HepG2 (cell line): ENCODE results near the gene ENDOG. TPM values are rescaled to one million over a fixed set of nuclear protein-coding genes. Genes with fewer than 3 reads are reported as not detected.

ENCODE experiments used
- polyA plus RNA-seq, 8 experiments: library from polyadenylated mRNA; depleted of rRNA in 3 of 8; stranded (reverse) in 7 of 8; unstranded in 1 of 8; fragments of >200 nt; fragmentation: Illumina TruSeq in 4 of 8; extraction: Trizol in 4 of 8; gene quantifications; 2 replicates each; pipeline versions ENCODE4 v1.2.1 to v1.2.3, GENCODE V29; 2011 to 2016; ENCODE audit warnings: low read depth in 4 of 8, missing spikeins in 1 of 8, mixed read lengths in 1 of 8; ENCODE audit not compliant: insufficient read depth in 1 of 8
- total RNA-seq, 5 experiments: library from RNA; depleted of rRNA; stranded (reverse); fragments of >200 nt; fragmentation: Illumina TruSeq; extraction: Trizol; gene quantifications; 2 replicates each; pipeline ENCODE4 v1.2.3, GENCODE V29; 2016; ENCODE audit warnings: low read depth in 1 of 5

ENDOG gene
- total and polyA plus RNA-seq, 2 of the 13 experiments (the other 11 are each of a cell fraction or from before 2014, with no cell fraction given) = 26.3 to 28.8 TPM

Other genes starting within 250 kb of the ENDOG start
- 31.1 and 40.2 TPM in 2 replicates for gene DYNC2I2, start 161.7 kb upstream of the ENDOG start, total RNA-seq (2016; rRNA removed; fragmentation: Illumina TruSeq; extraction: Trizol)
- gene DYNC2I2, start 161.7 kb upstream of the ENDOG start, polyA plus RNA-seq (2011; rRNA removed) = 12.5 and 13.7 TPM in 2 replicates
- gene SET, start 129.3 kb upstream of the ENDOG start, total RNA-seq (2016; rRNA removed; fragmentation: Illumina TruSeq; extraction: Trizol) = 611 and 724 TPM in 2 replicates
- gene SET, start 129.3 kb upstream of the ENDOG start, polyA plus RNA-seq (2011; rRNA removed) = 72.8 and 94.2 TPM in 2 replicates
- gene PKN3, start 116.0 kb upstream of the ENDOG start, total RNA-seq (2016; rRNA removed; fragmentation: Illumina TruSeq; extraction: Trizol) = 8.3 and 13.2 TPM in 2 replicates
- 9.2 and 10.5 TPM in 2 replicates for gene PKN3, start 116.0 kb upstream of the ENDOG start, polyA plus RNA-seq (2011; rRNA removed)
- 18.3 and 28.0 TPM in 2 replicates for gene ZDHHC12, start 94.4 kb upstream of the ENDOG start, total RNA-seq (2016; rRNA removed; fragmentation: Illumina TruSeq; extraction: Trizol)
- 25.4 and 29.8 TPM in 2 replicates for gene ZDHHC12, start 94.4 kb upstream of the ENDOG start, polyA plus RNA-seq (2011; rRNA removed)
- gene ZER1, start 46.6 kb upstream of the ENDOG start, total RNA-seq (2016; rRNA removed; fragmentation: Illumina TruSeq; extraction: Trizol) = 7.7 and 9.1 TPM in 2 replicates
- gene ZER1, start 46.6 kb upstream of the ENDOG start, polyA plus RNA-seq (2011; rRNA removed) = 40.0 and 43.9 TPM in 2 replicates
- gene TBC1D13, start 31.2 kb upstream of the ENDOG start, total RNA-seq (2016; rRNA removed; fragmentation: Illumina TruSeq; extraction: Trizol) = 17.9 and 18.4 TPM in 2 replicates
- 18.6 and 19.7 TPM in 2 replicates for gene TBC1D13, start 31.2 kb upstream of the ENDOG start, polyA plus RNA-seq (2011; rRNA removed)
- 39.0 and 39.7 TPM in 2 replicates for gene SPOUT1, start 11.3 kb downstream of the ENDOG start, total RNA-seq (2016; rRNA removed; fragmentation: Illumina TruSeq; extraction: Trizol)
- gene SPOUT1, start 11.3 kb downstream of the ENDOG start, polyA plus RNA-seq (2011; rRNA removed) = 45.8 and 56.5 TPM in 2 replicates
- gene KYAT1, start 63.5 kb downstream of the ENDOG start, total RNA-seq (2016; rRNA removed; fragmentation: Illumina TruSeq; extraction: Trizol) = 5.6 and 9.2 TPM in 2 replicates
- 46.5 and 58.4 TPM in 2 replicates for gene KYAT1, start 63.5 kb downstream of the ENDOG start, polyA plus RNA-seq (2011; rRNA removed)
- 10.0 and 16.1 TPM in 2 replicates for gene LRRC8A, start 63.6 kb downstream of the ENDOG start, total RNA-seq (2016; rRNA removed; fragmentation: Illumina TruSeq; extraction: Trizol)
- gene LRRC8A, start 63.6 kb downstream of the ENDOG start, polyA plus RNA-seq (2011; rRNA removed) = 40.6 and 44.8 TPM in 2 replicates
- 10.6 and 12.3 TPM in 2 replicates for gene PHYHD1, start 102.5 kb downstream of the ENDOG start, total RNA-seq (2016; rRNA removed; fragmentation: Illumina TruSeq; extraction: Trizol)
- gene PHYHD1, start 102.5 kb downstream of the ENDOG start, polyA plus RNA-seq (2011; rRNA removed) = 19.6 and 25.3 TPM in 2 replicates
- 10.3 and 18.7 TPM in 2 replicates for gene DOLK, start 129.1 kb downstream of the ENDOG start, total RNA-seq (2016; rRNA removed; fragmentation: Illumina TruSeq; extraction: Trizol)
- 15.4 and 19.2 TPM in 2 replicates for gene DOLK, start 129.1 kb downstream of the ENDOG start, polyA plus RNA-seq (2011; rRNA removed)
- 38.5 and 54.1 TPM in 2 replicates for gene NUP188, start 129.2 kb downstream of the ENDOG start, total RNA-seq (2016; rRNA removed; fragmentation: Illumina TruSeq; extraction: Trizol)
- gene NUP188, start 129.2 kb downstream of the ENDOG start, polyA plus RNA-seq (2011; rRNA removed) = 28.0 and 31.5 TPM in 2 replicates
- gene SH3GLB2, start 209.8 kb downstream of the ENDOG start, total RNA-seq (2016; rRNA removed; fragmentation: Illumina TruSeq; extraction: Trizol) = 10.5 and 24.0 TPM in 2 replicates
- gene SH3GLB2, start 209.8 kb downstream of the ENDOG start, polyA plus RNA-seq (2011; rRNA removed) = 40.6 and 68.0 TPM in 2 replicates
- gene MIGA2, start 218.1 kb downstream of the ENDOG start, total RNA-seq (2016; rRNA removed; fragmentation: Illumina TruSeq; extraction: Trizol) = 8.9 and 17.1 TPM in 2 replicates
- 10.8 and 12.2 TPM in 2 replicates for gene MIGA2, start 218.1 kb downstream of the ENDOG start, polyA plus RNA-seq (2011; rRNA removed)